Fibroblast of skin of right biceps (primary cell): ENCODE measurements around the gene CDK3.
"Not testable (repeated sequence)": the region's sequence is repeated elsewhere in the genome, so short reads cannot be mapped to it uniquely, and the experiment has no call there.

Experiments used
- DNase-seq: peaks from one replicate; pipeline ENCODE4 v3.0.0-alpha.2; 2013

Gene CDK3

GRCh38 chr17:76017481-76018339 is 17.1 kb downstream of the CDK3 start:
- no peak for DNase-seq

DNA sequence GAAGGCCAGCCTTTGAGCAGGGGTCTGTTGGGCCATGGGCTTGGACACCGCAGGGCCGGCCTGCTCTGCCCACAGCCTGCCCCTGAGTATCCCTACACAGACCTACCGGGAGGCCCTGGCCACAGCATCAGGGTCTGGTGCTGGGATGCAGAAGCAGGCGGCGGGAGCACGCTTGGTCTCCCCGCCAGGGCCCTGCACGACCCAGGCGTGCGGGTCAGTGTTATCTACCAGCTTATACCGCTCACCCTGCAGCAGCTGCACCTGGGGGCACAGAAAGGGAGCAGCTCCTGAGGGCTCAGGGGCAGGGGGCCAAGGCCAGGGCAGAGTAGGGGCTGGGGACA is 17.7 kb downstream of the CDK3 start:
- no peak for DNase-seq

GRCh38 chr17:76018801-76019200 is 18.1 kb downstream of the CDK3 start:
- no peak for DNase-seq

GRCh38 chr17:76019833-76020467 is 19.3 kb downstream of the CDK3 start:
- DNase-seq, result no peak

GRCh38 chr17:76022285-76022684 is 21.6 kb downstream of the CDK3 start:
- DNase-seq, result no peak

GRCh38 chr17:76022973-76023899 is 22.6 kb downstream of the CDK3 start:
- DNase-seq, result no peak

DNA sequence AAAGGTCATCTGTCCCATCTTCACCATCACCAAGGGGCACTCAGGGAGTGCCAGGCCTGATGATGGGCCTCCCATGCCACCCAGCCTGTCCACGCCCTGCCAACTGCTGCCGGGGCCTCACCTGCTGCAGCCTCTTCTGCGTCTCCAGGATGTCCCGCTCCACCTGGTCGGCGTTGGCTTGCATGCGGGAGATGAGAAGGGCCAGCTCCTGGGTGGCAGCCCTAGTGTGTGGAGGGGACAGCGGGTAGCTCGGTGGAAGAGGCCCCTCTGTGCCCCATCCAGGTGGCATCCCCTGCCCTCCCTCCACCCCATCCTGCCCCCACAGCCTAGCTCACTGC is 23.2 kb downstream of the CDK3 start:
- DNase-seq, result no peak

GRCh38 chr17:76024353-76024752 is 23.7 kb downstream of the CDK3 start:
- no peak for DNase-seq

GRCh38 chr17:76025294-76025693 is 24.6 kb downstream of the CDK3 start:
- no peak for DNase-seq

- no peak for DNase-seq
Measured at GRCh38 chr17:76026714-76027158, 26.1 kb downstream of the CDK3 start.

- no peak for DNase-seq
Measured at GRCh38 chr17:76027159-76027839, 26.6 kb downstream of the CDK3 start, which contains the start of gene EVPL. Gene EVPL (minus strand): TSS chr17:76027306. CDS start chr17:76027198, 108 bp downstream.

GRCh38 chr17:76032073-76032779 is 31.6 kb downstream of the CDK3 start:
- DNase-seq, result no peak

DNA sequence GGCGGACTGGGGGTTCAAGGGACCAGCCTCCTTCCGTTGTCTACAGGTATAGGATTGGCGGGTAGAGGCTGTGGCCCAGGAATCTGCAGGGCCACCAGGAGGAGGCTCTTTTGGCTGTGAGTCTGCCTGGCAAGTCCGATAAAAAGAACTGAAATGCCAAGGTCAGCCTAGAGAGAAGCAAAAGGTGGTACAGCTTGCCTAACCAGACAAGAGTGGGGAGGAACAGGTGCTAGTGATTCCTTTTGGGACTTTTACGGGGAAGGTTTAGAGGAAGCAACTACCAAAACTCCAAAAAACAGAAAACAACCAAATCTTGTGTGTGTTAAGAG is 32.1 kb downstream of the CDK3 start:
- DNase-seq, result no peak

GRCh38 chr17:76033139-76033538 is 32.5 kb downstream of the CDK3 start:
- DNase-seq, result no peak

DNA sequence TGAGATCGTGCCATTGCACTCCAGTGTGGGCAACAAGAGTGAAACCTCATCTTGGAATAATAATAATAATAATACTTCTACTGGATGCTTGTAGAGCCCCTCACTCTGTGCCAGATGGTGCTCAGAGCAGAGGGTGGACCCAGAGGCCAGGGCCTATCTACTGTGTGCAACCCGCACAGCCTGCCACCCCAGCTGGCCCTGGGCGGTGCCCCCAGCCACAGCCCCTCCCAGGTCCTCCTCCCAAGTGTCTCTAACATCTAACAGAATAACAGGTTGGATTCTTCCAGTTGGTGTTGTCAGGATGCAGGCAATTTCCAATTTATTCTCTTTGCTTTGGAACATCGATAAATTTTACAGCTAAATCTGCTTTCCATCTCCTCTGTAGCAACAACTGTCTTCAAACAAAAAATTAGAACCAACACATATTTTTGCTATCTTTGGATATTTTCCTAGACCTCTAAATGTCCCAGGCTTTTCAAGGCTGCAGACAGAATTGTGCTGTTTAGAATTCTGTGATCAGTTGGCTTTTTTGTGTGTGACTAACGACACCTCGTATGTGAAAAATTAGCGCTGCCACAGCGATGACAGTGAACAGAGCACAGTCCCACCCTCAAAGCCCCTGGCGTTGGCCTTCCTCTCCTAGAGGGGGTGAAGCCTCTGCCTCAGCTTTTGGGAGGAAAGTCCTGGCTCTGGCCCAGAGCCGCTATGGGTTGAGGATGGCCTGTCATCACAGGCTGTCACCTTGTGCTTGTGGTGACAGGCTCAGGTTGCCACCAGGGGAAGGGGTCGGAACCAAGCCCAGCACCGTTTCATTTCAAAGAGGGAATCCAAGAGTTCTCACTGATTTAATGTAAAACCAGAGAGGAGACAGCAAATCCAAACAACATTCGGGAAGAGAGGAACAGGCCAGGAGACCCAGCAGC is 34.0 kb downstream of the CDK3 start:
- peak; percentile 23 for DNase-seq

GRCh38 chr17:76036497-76037261 is 36.0 kb downstream of the CDK3 start:
- DNase-seq, result no peak

DNA sequence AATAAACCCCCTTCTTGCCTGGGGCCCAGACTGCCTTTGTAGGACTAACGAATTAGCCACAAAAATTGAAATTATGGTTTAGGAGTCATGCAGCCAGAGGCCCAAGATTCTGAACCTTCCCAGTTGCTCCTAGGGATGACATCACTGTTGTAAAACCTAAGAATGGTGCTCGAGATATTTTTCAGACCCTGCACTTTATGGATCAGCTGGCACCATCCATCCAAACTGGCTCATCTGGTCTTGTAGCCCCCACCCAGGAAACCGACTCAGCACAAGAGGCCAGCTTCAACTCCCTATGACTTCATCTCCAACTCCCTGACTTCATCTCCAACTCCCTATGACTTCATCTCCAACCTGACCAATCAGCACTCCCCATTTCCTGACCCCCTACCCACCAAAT is 37.4 kb downstream of the CDK3 start:
- peak; percentile 21 for DNase-seq

- DNase-seq, result peak; percentile 11
Measured at GRCh38 chr17:76039121-76039520, 38.5 kb downstream of the CDK3 start.

- DNase-seq, result no peak
Measured at GRCh38 chr17:76040376-76040775, 39.7 kb downstream of the CDK3 start.

GRCh38 chr17:76042868-76043267 is 42.2 kb downstream of the CDK3 start:
- not testable (repeated sequence) for DNase-seq
